LHCN-M2 (cell line): Measurements from ENCODE around the gene GPR61. TPM values are rescaled to one million over a fixed set of nuclear protein-coding genes. Genes with fewer than 3 reads are reported as not detected.

ENCODE experiments used
- DNase-seq: peaks from one replicate; pipeline ENCODE4 v3.0.0-alpha.2; 2012; ENCODE audit warnings: low read depth
- polyA plus RNA-seq: library from polyadenylated mRNA; unstranded; fragments of >200 nt; gene quantifications from one replicate; pipeline ENCODE4 v1.2.1, GENCODE V29; 2012; ENCODE audit warnings: missing spikeins
- total RNA-seq: library from RNA; depleted of rRNA; stranded (reverse); fragments of >200 nt; gene quantifications from 2 replicates; pipeline ENCODE4 v1.2.3, GENCODE V29; 2014; rRNA removed

Gene GPR61
- total RNA-seq = not detected in 2 replicates
- 0.04 TPM for polyA plus RNA-seq

GRCh38 chr1:109539676-109540075 is at the start of gene GPR61:
TSS of gene GPR61 (plus strand) at chr1:109539872. CDS start at chr1:109543023, 3,151 bp downstream.
- DNase-seq = no peak

- peak; percentile 60 for DNase-seq
Observed at GRCh38 chr1:109490029-109490933, 49.4 kb upstream of the GPR61 start.

GRCh38 chr1:109490934-109491302 is 48.8 kb upstream of the GPR61 start:
- DNase-seq = no peak

GRCh38 chr1:109491372-109491771 is 48.3 kb upstream of the GPR61 start:
- DNase-seq = no peak

- DNase-seq = no peak
Observed at GRCh38 chr1:109492779-109493178, 46.9 kb upstream of the GPR61 start.

- no peak for DNase-seq
Observed at GRCh38 chr1:109493227-109493626, 46.4 kb upstream of the GPR61 start.

GRCh38 chr1:109493805-109494539 is 45.7 kb upstream of the GPR61 start, which contains the start of gene CYB561D1:
TSS of gene CYB561D1 (plus strand) at chr1:109494094. CDS start at chr1:109494140, 46 bp downstream.
- DNase-seq = peak; percentile 75

GRCh38 chr1:109495738-109496137 is 43.9 kb upstream of the GPR61 start:
- no peak for DNase-seq

GRCh38 chr1:109497449-109498160 is 42.1 kb upstream of the GPR61 start:
- no peak for DNase-seq

- DNase-seq = peak; percentile 54
Observed at GRCh38 chr1:109498161-109498801, 41.4 kb upstream of the GPR61 start.

GRCh38 chr1:109499081-109499480 is 40.6 kb upstream of the GPR61 start:
- DNase-seq = no peak

GRCh38 chr1:109499661-109500536 is 39.8 kb upstream of the GPR61 start:
- peak; percentile 33 for DNase-seq

GRCh38 chr1:109500941-109501381 is 38.7 kb upstream of the GPR61 start:
- no peak for DNase-seq

GRCh38 chr1:109501644-109502363 is 37.9 kb upstream of the GPR61 start:
- no peak for DNase-seq

- DNase-seq = no peak
Observed at GRCh38 chr1:109502364-109502851, 37.3 kb upstream of the GPR61 start.

- DNase-seq = no peak
Observed at GRCh38 chr1:109503935-109504334, 35.7 kb upstream of the GPR61 start.

GRCh38 chr1:109504974-109505373 is 34.7 kb upstream of the GPR61 start:
- DNase-seq = no peak

- DNase-seq = no peak
Observed at GRCh38 chr1:109508001-109508872, 31.4 kb upstream of the GPR61 start.

GRCh38 chr1:109508873-109509175 is 30.8 kb upstream of the GPR61 start:
- DNase-seq = no peak
